HG03571 (cell line): Measurements from ENCODE around the gene WDR33.
A peak's percentile ranks its signal among the peaks of the same experiment; 100 is the strongest.
"Not testable (repeated sequence)": the region's sequence is repeated elsewhere in the genome, so short reads cannot be mapped to it uniquely, and the experiment has no call there.

ENCODE experiments used
- ATAC-seq: cut with Tn5 transposase; IDR thresholded peaks from one replicate; pipeline ENCODE4 v1.9.1; 2021; ENCODE audit not compliant: unreplicated experiment

The WDR33 gene

GRCh38 chr2:127811397-127812321 is 688 bp upstream of the WDR33 start:
- ATAC-seq: peak; percentile 34

DNA sequence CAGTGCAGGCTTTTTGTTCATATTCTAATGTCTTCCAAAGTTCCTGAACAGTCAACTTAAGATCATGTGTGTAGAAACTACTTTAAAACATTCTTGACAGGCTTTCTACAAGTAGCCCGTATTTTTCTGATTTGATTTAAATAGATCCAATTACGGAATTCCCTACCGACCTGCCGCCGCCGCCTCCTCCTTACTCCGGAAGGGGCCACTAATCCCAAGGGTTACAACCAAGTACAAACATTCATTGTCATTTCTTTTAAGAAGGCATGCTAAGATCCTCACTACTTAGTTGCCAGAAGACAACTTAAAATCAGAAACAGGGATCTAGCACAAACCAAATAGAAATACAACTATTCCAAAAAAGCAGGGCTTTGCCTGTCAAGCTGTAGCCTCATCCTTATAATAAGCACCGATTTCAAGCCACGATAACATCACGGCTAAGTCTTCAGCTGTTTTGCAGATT is 784 bp downstream of the WDR33 start:
- ATAC-seq: no peak

DNA sequence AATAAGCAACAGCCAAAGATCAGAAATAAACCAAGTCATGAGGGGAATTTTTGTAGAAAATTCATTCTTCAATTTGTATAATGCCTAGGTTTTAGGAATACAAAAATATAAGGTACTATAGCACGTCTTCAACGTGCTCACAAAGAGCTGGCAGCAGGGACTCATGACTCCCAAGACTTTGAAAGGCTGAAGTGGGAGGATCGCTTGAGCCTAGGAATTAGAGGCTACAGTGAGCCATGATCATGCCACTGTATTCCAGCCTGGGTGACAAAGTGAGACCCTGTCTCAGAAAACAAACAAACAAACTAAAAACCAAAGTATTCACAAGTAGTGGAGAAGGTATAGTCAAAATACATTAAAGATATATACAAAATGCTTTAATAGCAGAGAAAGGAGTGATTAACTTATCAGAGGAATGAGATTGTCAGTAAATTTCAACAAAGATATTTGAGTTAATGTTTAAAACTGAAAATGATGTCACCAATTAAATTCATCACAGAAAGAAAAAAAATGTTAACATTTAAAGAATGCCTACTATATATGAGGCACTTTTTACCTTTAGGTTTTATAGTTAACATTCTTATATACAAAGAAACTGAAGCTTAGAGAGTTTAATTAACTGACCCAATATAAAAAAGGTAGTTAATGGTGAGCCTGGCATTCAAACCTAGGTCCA is 3.2 kb downstream of the WDR33 start:
- ATAC-seq: no peak

DNA sequence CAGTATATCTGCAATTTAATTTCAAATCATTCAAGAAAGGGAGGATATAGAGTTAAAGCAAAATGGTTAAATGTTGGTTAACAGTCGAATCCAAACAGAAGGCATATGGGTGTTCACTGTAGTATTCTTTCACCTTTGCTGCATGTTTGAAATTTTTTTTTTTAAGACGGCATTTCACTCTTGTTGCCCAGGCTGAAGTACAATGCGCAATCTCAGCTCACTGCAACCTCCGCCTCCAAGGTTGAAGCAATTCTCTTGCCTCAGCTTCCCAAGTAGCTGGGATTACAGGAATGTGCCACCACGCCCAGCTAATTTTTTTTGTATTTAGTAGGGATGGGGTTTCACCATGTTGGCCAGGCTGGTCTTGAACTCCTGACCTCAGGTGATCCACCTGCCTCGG is 4.1 kb downstream of the WDR33 start:
- not testable (repeated sequence) for ATAC-seq

- ATAC-seq: no peak
Observed at GRCh38 chr2:127805491-127805890, 5.5 kb downstream of the WDR33 start.

DNA sequence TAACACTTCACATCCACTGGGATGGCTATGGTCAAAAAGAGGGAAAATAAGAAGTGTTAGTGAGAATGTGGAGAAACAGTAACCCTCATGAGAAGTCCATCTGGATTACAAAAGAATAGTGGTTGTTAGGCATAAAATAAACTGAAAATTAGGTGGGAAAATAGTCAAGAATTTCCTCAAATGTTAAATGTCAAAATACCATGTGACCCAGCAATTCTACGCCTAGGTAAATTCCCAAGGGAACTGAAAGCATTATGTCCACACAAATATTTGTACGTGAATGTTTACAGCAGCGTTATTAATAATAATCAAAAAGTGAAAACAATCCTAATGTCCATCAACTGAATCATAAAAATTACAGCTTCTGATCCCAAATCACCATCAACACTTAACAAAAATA is 11.0 kb downstream of the WDR33 start:
- ATAC-seq: no peak

GRCh38 chr2:127796389-127796788 is 14.6 kb downstream of the WDR33 start:
- no peak for ATAC-seq

GRCh38 chr2:127794901-127795300 is 16.1 kb downstream of the WDR33 start:
- ATAC-seq: not testable (repeated sequence)

DNA sequence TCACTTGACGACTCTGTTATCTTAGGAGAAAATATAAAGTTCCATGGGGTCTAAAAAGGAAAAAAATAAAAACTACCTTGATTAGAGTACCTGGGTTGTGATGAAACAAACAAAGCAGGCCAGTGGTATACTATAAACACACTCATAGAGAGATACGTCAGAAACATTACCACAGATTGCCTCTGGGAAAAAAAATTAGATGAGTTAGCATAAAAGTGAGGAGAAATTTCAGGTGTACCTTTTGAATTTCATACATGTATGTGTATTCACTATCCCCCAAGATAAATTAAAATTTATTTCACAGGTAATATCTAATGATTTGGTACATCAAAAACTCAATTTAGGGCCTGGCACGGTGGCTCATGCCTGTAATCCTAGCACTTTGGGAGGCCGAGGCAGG is 18.2 kb downstream of the WDR33 start:
- ATAC-seq: no peak

DNA sequence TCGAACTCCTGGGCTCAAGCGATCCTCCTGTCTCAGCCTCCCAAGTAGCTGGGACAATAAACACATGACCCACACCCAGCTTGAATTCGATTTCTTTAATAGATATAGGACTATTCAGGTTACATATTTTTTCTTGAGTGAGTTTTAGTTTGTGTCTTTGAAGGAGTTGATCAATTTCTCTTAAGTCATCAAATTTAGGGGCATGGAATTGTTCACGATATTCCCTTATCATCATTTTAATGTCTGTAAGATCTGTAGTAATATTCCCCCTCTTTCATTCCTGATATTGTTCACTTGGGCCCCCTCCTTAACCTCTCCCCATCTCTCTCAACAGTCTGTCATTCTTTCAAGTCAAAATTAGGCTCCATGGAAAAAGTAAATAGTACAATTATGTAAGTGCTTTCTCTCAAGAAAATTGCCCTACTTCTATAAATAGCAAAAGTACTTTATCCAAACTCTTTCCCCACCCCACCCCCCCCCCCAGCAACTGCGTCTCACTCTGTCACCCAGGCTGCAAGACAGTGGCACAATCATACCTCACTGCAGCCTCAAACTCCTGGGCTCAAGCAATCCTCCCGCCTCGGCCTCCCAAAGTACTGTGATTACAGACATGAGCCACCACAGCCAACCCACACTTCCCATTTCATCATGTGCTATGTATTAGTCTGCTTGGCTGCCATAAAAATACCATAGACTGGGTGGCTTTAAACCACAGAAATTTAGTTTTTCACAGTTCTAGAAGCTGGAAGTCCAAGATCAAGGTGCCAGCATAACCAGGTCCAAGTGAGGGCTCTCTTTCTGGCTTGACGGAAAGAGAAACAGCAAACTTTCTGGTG is 20.1 kb downstream of the WDR33 start:
- ATAC-seq: no peak

GRCh38 chr2:127786048-127786809 is 24.7 kb downstream of the WDR33 start:
- ATAC-seq: no peak

- ATAC-seq: no peak
Observed at GRCh38 chr2:127784965-127785518, 25.9 kb downstream of the WDR33 start.

DNA sequence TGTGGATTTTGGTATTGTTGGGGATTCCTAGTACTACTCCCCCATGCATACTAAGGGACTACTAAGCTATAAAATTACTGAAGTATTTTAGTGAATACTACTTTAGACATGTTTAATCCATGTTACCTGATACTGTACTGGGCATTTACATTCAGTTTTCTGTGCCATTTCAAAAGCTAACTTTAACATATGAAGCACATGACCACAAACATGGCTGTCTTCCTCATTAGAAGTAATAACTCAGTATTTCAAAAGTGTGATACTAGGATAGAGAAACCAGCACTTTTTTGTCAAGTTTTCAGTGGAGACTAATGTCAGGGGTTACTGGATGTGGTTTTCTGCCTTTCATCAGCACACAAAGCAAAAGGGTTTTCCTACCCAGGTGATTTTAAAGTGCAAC is 27.9 kb downstream of the WDR33 start:
- ATAC-seq: no peak

- ATAC-seq: no peak
Observed at GRCh38 chr2:127778850-127779249, 32.1 kb downstream of the WDR33 start.

DNA sequence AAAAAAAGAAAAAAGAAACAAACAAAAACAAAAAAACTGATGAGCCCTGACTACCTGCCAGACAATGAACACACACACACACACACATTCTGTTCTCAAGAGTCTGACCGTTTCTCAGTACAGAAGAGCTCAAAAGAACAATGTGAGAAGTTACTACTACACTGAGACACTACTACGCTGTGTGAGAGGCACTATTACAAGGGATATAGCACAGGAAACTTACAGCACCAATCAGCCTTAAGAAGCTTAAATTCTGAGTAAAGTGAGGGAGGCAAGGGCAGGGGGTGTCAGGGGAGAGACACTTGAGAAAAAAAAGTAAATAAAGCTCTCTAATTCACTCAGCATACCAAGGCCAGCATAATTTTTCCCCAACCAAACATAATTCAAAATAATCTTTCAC is 32.5 kb downstream of the WDR33 start:
- no peak for ATAC-seq

- ATAC-seq: no peak
Observed at GRCh38 chr2:127776122-127776780, 34.7 kb downstream of the WDR33 start.

GRCh38 chr2:127771756-127772155 is 39.2 kb downstream of the WDR33 start:
- ATAC-seq: no peak

DNA sequence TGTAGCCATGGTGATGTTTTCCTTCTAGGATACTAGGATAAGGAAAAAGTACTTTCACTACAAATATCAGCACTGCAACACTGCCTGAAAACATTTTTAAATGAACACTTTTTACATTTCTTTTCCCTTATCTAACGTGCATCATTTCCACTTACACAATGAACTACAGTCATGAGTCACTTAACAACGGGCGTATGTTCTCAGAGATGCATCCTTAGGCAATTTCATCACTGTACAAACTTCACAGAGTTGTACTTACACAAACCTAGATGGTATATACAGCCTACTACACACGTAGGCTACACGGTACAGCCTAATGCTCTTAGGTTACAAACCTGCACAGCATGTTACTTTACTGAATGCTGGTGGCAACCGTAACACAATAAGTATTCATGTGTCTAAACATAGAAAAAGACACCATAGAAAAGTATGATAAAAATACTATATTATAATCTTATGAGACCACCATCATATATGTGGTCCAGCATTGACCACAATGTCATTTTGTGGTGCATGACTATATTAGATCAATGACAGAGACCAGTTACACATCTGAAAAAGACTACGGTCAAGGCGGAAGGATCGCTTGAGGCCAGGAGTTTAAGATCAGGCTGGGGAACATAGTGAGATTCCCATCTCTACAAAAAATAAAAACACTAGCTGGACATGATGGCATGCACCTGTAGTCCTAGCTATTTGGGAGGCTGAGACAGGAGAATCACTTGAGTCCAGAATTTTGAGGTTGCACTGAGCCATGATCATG is 39.8 kb downstream of the WDR33 start:
- no peak for ATAC-seq

DNA sequence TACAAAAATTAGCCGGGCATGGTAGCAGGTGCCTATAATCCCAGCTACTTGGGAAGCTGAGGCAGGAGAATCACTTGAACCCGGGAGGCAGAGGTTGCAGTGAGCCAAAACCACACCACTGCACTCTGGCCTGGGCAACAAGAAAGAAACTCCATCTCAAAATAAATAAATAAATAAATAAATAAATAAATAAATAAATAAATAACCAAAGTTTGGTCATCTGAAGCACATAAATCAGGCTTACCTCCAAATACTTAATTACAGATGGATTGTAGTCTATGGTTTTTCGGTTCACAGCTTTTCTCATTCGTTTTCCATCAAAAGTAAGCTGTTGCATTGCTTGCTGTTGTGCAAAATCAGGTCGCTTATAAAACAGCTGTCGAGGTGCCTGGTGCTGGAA is 40.4 kb downstream of the WDR33 start:
- ATAC-seq: not testable (repeated sequence)
